Measurements from ENCODE around the gene KCNG2. TPM values are rescaled to one million over a fixed set of nuclear protein-coding genes. Genes with fewer than 3 reads are reported as not detected.

KCNG2 gene
- total and polyA plus RNA-seq, 4 donors = 0.23 to 1.1 TPM; not detected in 2

GRCh38 chr18:79787865-79788733 lies 9.6 kb upstream of the KCNG2 start:
- Histone ChIP-seq H3K27me3 (ENCODE audit: control insufficient read depth in 1 of 2, insufficient read depth in 2 of 2, low read length in 1 of 2) (no peaks in the 10 kb centered on the region), H3K27ac (ENCODE audit: low read depth in 1 of 2, low read length in 2 of 2) (no peak overlapping the region), H3K9me3 (ENCODE audit: control insufficient read depth, low read length) (no peaks in the 10 kb centered on the region), H3K4me3 (ENCODE audit: low read length in 2 of 2) (no peak overlapping the region), H3K4me1 (ENCODE audit: control insufficient read depth in 1 of 2, insufficient read depth in 2 of 2, low read length in 2 of 2) (no peaks in the 10 kb centered on the region), H3K36me3 (ENCODE audit: control insufficient read depth in 1 of 2, insufficient read depth in 2 of 2, low read length in 1 of 2) (no peaks in the 10 kb centered on the region)
- ATAC-seq (ENCODE audit: low FRiP score) = no peak
- 3% methylated on average over 76 to 106 of the region's 106 CpGs for WGBS, 2 donors
- peak; percentile 44 to 73 for DNase-seq
- intact Hi-C loops (cut with DNase I) = no loop called here

GRCh38 chr18:79788734-79789085 lies 9.0 kb upstream of the KCNG2 start:
- Histone ChIP-seq H3K36me3 (ENCODE audit: control insufficient read depth in 1 of 2, insufficient read depth in 2 of 2, low read length in 1 of 2) (no peaks in the 10 kb centered on the region), H3K9me3 (ENCODE audit: control insufficient read depth, low read length) (no peaks in the 10 kb centered on the region), H3K27me3 (ENCODE audit: control insufficient read depth in 1 of 2, insufficient read depth in 2 of 2, low read length in 1 of 2) (no peaks in the 10 kb centered on the region), H3K4me1 (ENCODE audit: control insufficient read depth in 1 of 2, insufficient read depth in 2 of 2, low read length in 2 of 2) (no peaks in the 10 kb centered on the region), H3K4me3 (ENCODE audit: low read length in 2 of 2) (no peak overlapping the region), H3K27ac (ENCODE audit: low read depth in 1 of 2, low read length in 2 of 2) (no peak overlapping the region)
- ATAC-seq (ENCODE audit: low FRiP score) (no peak), DNase-seq (peak; percentile 25 to 70)
- WGBS, 2 donors = 45% methylated on average over 25 to 27 of the region's 27 CpGs
- intact Hi-C loops (cut with DNase I) = no loop called here

GRCh38 chr18:79789091-79789891 lies 8.4 kb upstream of the KCNG2 start:
- intact Hi-C loops (cut with DNase I) = no loop called here
- Histone ChIP-seq H3K4me3 (ENCODE audit: low read length in 2 of 2) (no peak overlapping the region), H3K9me3 (ENCODE audit: control insufficient read depth, low read length) (no peaks in the 10 kb centered on the region), H3K36me3 (ENCODE audit: control insufficient read depth in 1 of 2, insufficient read depth in 2 of 2, low read length in 1 of 2) (no peaks in the 10 kb centered on the region), H3K27ac (ENCODE audit: low read depth in 1 of 2, low read length in 2 of 2) (no peak overlapping the region), H3K27me3 (ENCODE audit: control insufficient read depth in 1 of 2, insufficient read depth in 2 of 2, low read length in 1 of 2) (no peaks in the 10 kb centered on the region), H3K4me1 (ENCODE audit: control insufficient read depth in 1 of 2, insufficient read depth in 2 of 2, low read length in 2 of 2) (no peaks in the 10 kb centered on the region)
- DNase-seq (peak; percentile 38 to 57), ATAC-seq (ENCODE audit: low FRiP score) (no peak)
- 88 to 89% methylated on average over 54 of the region's 54 CpGs for WGBS, 2 donors

GRCh38 chr18:79789901-79790890 lies 7.5 kb upstream of the KCNG2 start:
- no peaks in the 10 kb centered on the region for H3K27me3 ChIP-seq (ENCODE audit: control insufficient read depth in 1 of 2, insufficient read depth in 2 of 2, low read length in 1 of 2)
- intact Hi-C loops (cut with DNase I) = no loop called here
- DNase-seq (peak; percentile 38 to 71), ATAC-seq (ENCODE audit: low FRiP score) (no peak)
- no peaks in the 10 kb centered on the region for H3K9me3 ChIP-seq (ENCODE audit: control insufficient read depth, low read length)
- H3K27ac ChIP-seq (ENCODE audit: low read depth in 1 of 2, low read length in 2 of 2) = no peak overlapping the region
- no peaks in the 10 kb centered on the region for H3K36me3 ChIP-seq (ENCODE audit: control insufficient read depth in 1 of 2, insufficient read depth in 2 of 2, low read length in 1 of 2)
- no peaks in the 10 kb centered on the region for H3K4me1 ChIP-seq (ENCODE audit: control insufficient read depth in 1 of 2, insufficient read depth in 2 of 2, low read length in 2 of 2)
- WGBS, 2 donors = 80 to 81% methylated on average over 46 of the region's 46 CpGs
- H3K4me3 ChIP-seq (ENCODE audit: low read length in 2 of 2) = no peak overlapping the region

- DNase-seq = peak; percentile 46 to 56
- no peak for ATAC-seq (ENCODE audit: low FRiP score)
- intact Hi-C loops (cut with DNase I) = no loop called here
- no peaks in the 10 kb centered on the region for H3K4me1 ChIP-seq (ENCODE audit: control insufficient read depth in 1 of 2, insufficient read depth in 2 of 2, low read length in 2 of 2)
- 36 to 37% methylated on average over 21 of the region's 21 CpGs for WGBS, 2 donors
- no peaks in the 10 kb centered on the region for H3K36me3 ChIP-seq (ENCODE audit: control insufficient read depth in 1 of 2, insufficient read depth in 2 of 2, low read length in 1 of 2)
- no peaks in the 10 kb centered on the region for H3K9me3 ChIP-seq (ENCODE audit: control insufficient read depth, low read length)
- H3K4me3 ChIP-seq (ENCODE audit: low read length in 2 of 2) = no peak overlapping the region
- no peak overlapping the region for H3K27ac ChIP-seq (ENCODE audit: low read depth in 1 of 2, low read length in 2 of 2)
- no peaks in the 10 kb centered on the region for H3K27me3 ChIP-seq (ENCODE audit: control insufficient read depth in 1 of 2, insufficient read depth in 2 of 2, low read length in 1 of 2)
Observed at GRCh38 chr18:79790996-79791972, 6.5 kb upstream of the KCNG2 start.

- Histone ChIP-seq H3K36me3 (ENCODE audit: control insufficient read depth in 1 of 2, insufficient read depth in 2 of 2, low read length in 1 of 2) (no peaks in the 10 kb centered on the region), H3K27me3 (ENCODE audit: control insufficient read depth in 1 of 2, insufficient read depth in 2 of 2, low read length in 1 of 2) (peaks cover 0 to under 1% of the 10 kb centered on the region in 2 donors), H3K4me3 (ENCODE audit: low read length in 2 of 2) (no peak overlapping the region), H3K4me1 (ENCODE audit: control insufficient read depth in 1 of 2, insufficient read depth in 2 of 2, low read length in 2 of 2) (no peaks in the 10 kb centered on the region), H3K9me3 (ENCODE audit: control insufficient read depth, low read length) (no peaks in the 10 kb centered on the region), H3K27ac (ENCODE audit: low read depth in 1 of 2, low read length in 2 of 2) (no peak overlapping the region)
- 82 to 83% methylated on average over 46 of the region's 46 CpGs for WGBS, 2 donors
- no peak for ATAC-seq (ENCODE audit: low FRiP score)
- peak; percentile 50 to 73 for DNase-seq
- intact Hi-C loops (cut with DNase I) = no loop called here
Observed at GRCh38 chr18:79792096-79792987, 5.4 kb upstream of the KCNG2 start.

- peaks cover 0 to 3% of the 10 kb centered on the region in 2 donors for H3K27me3 ChIP-seq (ENCODE audit: control insufficient read depth in 1 of 2, insufficient read depth in 2 of 2, low read length in 1 of 2)
- WGBS, 2 donors = 67 to 68% methylated on average over 4 of the region's 4 CpGs
- no peaks in the 10 kb centered on the region for H3K9me3 ChIP-seq (ENCODE audit: control insufficient read depth, low read length)
- no peak overlapping the region for H3K4me3 ChIP-seq (ENCODE audit: low read length in 2 of 2)
- DNase-seq (peak; percentile 39 to 46), ATAC-seq (ENCODE audit: low FRiP score) (no peak)
- H3K27ac ChIP-seq (ENCODE audit: low read depth in 1 of 2, low read length in 2 of 2) = no peak overlapping the region
- no peaks in the 10 kb centered on the region for H3K4me1 ChIP-seq (ENCODE audit: control insufficient read depth in 1 of 2, insufficient read depth in 2 of 2, low read length in 2 of 2)
- intact Hi-C loops (cut with DNase I) = no loop called here
- H3K36me3 ChIP-seq (ENCODE audit: control insufficient read depth in 1 of 2, insufficient read depth in 2 of 2, low read length in 1 of 2) = no peaks in the 10 kb centered on the region
Observed at GRCh38 chr18:79792988-79793355, 4.8 kb upstream of the KCNG2 start.

All from aorta (tissue), 5 donors.